GM06990 (cell line): ENCODE data around the gene SLX4IP.

Experiments
- DNase-seq: peaks from one replicate; pipeline ENCODE4 v3.0.0-alpha.2; 2011; ENCODE audit not compliant: insufficient read length; ENCODE audit errors: extremely low read depth
- H3K27me3 ChIP-seq: replicated peaks from 2 replicates; pipeline ENCODE4 v1.6.0; 2011; ENCODE audit warnings: low read length; ENCODE audit not compliant: control insufficient read depth, insufficient read depth
- H3K36me3 ChIP-seq: 2 replicates; pipeline ENCODE4 v1.5.1; 2011; ENCODE audit warnings: low read length; ENCODE audit not compliant: control insufficient read depth, insufficient read depth
- H3K4me3 ChIP-seq: replicated peaks from 2 replicates; pipeline ENCODE4 v1.5.1; 2011; ENCODE audit warnings: low read depth, mild to moderate bottlenecking, control low read depth, low read length
- TF ChIP-seq, protein P1 (sequence below): IDR thresholded peaks from 2 replicates; pipeline ENCODE4 v1.5.1; 2011; ENCODE audit warnings: low read length, control low read depth, mild to moderate bottlenecking, inconsistent platforms; ENCODE audit not compliant: insufficient read depth, poor library complexity, severe bottlenecking

SLX4IP gene

DNA sequence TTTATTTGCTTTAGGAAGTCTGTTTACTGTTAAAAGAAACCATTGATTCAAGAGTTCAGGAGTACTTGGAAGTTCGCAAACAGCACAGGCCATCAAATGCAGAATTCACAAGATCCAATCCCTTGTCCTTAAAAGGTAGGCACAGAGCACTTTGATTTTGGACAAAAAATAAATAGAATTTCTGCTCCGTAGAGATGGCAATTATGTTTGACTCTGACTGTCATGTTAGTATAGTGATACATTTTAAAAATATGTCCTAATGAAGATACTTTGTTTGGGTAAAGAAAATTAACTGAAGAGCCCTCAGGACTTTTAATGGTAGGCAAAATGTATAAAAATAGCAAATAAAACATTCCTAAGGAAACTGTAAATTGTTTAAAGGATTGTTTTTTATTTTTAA is 125.6 kb downstream of the SLX4IP start:
- no peak for DNase-seq
- TF ChIP-seq, protein P1, sequence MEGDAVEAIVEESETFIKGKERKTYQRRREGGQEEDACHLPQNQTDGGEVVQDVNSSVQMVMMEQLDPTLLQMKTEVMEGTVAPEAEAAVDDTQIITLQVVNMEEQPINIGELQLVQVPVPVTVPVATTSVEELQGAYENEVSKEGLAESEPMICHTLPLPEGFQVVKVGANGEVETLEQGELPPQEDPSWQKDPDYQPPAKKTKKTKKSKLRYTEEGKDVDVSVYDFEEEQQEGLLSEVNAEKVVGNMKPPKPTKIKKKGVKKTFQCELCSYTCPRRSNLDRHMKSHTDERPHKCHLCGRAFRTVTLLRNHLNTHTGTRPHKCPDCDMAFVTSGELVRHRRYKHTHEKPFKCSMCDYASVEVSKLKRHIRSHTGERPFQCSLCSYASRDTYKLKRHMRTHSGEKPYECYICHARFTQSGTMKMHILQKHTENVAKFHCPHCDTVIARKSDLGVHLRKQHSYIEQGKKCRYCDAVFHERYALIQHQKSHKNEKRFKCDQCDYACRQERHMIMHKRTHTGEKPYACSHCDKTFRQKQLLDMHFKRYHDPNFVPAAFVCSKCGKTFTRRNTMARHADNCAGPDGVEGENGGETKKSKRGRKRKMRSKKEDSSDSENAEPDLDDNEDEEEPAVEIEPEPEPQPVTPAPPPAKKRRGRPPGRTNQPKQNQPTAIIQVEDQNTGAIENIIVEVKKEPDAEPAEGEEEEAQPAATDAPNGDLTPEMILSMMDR = no peak

DNA sequence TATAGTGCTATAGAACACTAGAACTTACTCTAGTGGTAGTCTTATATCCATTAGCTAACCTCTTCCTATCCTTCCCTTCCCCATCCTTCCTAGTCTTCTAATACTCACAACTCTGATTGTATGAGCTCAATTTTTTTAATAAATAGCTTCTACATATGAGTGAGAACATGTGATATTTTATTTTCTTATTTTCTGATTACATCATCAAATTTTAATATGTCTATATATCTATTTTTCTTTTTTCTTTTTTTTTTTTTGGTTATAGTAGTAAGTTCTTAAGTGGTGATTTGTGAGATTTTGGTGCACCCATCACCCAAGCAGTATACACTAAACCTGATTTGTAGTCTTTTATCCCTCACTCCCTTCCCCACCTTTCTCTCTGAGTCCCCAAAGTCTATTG is 126.2 kb downstream of the SLX4IP start:
- H3K36me3 ChIP-seq = no peaks in the 10 kb centered on the region; the same call in none of the 2 replicates
- DNase-seq = no peak
- TF ChIP-seq, protein P1 = no peak
- no peak overlapping the region for H3K4me3 ChIP-seq
- no peaks in the 10 kb centered on the region for H3K27me3 ChIP-seq

More for the DNA sequence above, 125.6 kb downstream of the SLX4IP start:
- Histone ChIP-seq H3K4me3 (no peak overlapping the region), H3K36me3 (no peaks in the 10 kb centered on the region; the same call in none of the 2 replicates), H3K27me3 (no peaks in the 10 kb centered on the region)

DNA sequence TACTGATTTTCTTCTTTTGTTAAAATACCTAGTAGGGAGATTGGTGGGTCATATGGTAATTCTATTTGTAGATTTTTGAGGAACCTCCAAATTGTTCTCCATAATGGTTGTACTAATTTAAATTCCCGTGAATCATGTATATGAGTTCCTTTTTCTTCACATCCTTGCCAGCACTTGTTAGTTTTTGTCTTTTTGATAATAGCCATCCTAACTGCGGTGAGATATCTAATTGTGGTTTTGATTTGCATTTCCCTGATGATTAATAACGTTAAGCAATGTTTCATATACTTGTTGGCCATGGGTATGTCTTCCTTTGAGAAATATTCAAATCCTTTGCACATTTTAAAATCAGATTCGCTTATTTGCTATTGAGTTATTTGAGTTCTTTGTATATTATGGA is 127.8 kb downstream of the SLX4IP start:
- Histone ChIP-seq H3K27me3 (no peaks in the 10 kb centered on the region), H3K4me3 (no peak overlapping the region), H3K36me3 (no peaks in the 10 kb centered on the region; the same call in 1 of the 2 replicates)
- DNase-seq = no peak
- TF ChIP-seq, protein P1 = no peak

DNA sequence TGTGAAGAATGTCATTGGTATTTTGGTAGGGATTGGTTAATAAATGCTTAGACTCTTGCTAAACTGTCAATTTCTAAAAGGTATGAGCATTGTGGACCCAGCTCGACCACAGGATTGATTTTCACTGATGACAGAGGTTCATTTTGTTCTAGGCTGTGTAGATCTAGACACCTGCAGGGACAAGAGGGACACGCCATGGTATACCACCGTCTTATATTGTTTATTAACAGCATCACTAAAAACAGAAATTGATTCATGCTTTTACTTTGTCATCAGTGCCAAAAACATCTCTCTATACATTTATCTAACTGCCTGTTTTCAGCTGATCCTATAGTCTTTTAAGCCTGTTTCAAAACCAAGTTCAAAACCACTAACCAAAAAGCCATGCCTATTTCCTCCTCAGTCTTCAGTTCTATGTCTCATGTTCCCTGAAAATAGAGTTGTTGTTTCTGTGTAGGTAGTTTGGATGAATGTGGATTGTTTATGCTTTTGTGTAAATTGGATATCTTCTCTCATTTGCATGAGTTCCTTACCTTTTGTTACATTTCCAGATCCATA is 128.9 kb downstream of the SLX4IP start:
- Histone ChIP-seq H3K36me3 (no peaks in the 10 kb centered on the region; the same call in 1 of the 2 replicates), H3K4me3 (no peak overlapping the region), H3K27me3 (no peaks in the 10 kb centered on the region)
- TF ChIP-seq, protein P1 = no peak
- no peak for DNase-seq

DNA sequence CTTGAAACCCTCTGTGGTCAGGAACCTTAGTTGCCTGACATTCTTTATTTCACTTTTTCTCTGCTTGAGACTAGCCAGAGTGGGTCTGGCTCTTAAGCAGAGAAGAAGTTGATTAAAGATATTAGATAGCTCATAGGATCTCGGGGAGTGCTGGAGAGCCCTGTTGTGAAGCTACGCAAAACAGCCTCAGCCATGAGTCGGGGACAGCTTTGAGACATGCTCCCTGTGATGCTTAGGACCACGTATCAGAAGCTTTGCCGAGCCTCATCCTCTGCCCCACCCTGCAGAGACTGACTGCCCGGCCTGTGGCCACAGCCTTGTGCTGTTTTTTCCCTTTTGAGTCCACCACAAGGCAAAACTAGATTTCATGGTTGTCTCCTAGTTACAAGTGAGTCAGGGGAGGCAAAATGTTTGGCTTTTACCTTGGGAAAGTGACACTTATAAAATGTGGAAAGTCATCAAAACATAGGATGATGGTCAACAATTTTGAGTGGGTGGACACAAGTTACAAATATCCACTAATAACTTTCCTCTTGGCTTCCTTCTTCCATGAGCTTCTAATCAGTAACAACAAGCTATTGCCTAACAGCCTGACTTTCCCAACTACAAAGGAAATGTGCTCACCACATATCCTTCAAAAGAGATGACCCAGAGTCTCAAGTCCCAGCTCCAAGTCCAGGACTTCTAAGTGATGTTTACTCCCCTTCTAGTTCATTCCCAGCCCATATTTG is 130.3 kb downstream of the SLX4IP start:
- TF ChIP-seq, protein P1 = no peak
- no peaks in the 10 kb centered on the region for H3K27me3 ChIP-seq
- no peaks in the 10 kb centered on the region; the same call in 1 of the 2 replicates for H3K36me3 ChIP-seq
- H3K4me3 ChIP-seq = no peak overlapping the region
- DNase-seq = no peak
